Ishikawa (cell line): Measurements from ENCODE around the gene TICAM2.

Experiments used
- CEBPB ChIP-seq: IDR thresholded peaks from 2 replicates; pipeline ENCODE4 v1.6.1; 2012
- CREB1 ChIP-seq: IDR thresholded peaks from 2 replicates; pipeline ENCODE4 v1.6.1; 2012; ENCODE audit warnings: low read depth
- EGR1 ChIP-seq: IDR thresholded peaks from 2 replicates; pipeline ENCODE4 v1.6.1; 2012
- EP300 ChIP-seq: IDR thresholded peaks from 2 replicates; pipeline ENCODE4 v1.6.1; 2012; ENCODE audit warnings: borderline replicate concordance
- FOXM1 ChIP-seq: IDR thresholded peaks from 2 replicates; pipeline ENCODE4 v1.6.1; 2012; ENCODE audit warnings: low read depth, borderline replicate concordance
- NFIC ChIP-seq: IDR thresholded peaks from 2 replicates; pipeline ENCODE4 v1.6.1; 2012
- RAD21 ChIP-seq: IDR thresholded peaks from 2 replicates; pipeline ENCODE4 v1.6.1; 2012; ENCODE audit warnings: low read depth
- TAF1 ChIP-seq: IDR thresholded peaks from 2 replicates; pipeline ENCODE4 v1.6.1; 2012; ENCODE audit warnings: low read depth, mild to moderate bottlenecking
- TCF12 ChIP-seq: IDR thresholded peaks from 2 replicates; pipeline ENCODE4 v1.6.1; 2012; ENCODE audit warnings: low read depth
- TEAD4 ChIP-seq: IDR thresholded peaks from 2 replicates; pipeline ENCODE4 v1.6.1; 2012
- YY1 ChIP-seq: IDR thresholded peaks from 2 replicates; pipeline ENCODE4 v1.6.1; 2012; ENCODE audit warnings: low read depth
- ZBTB7A ChIP-seq: IDR thresholded peaks from 2 replicates; pipeline ENCODE4 v1.6.1; 2012; ENCODE audit warnings: low read depth
- TF ChIP-seq, protein P1 (sequence below): IDR thresholded peaks from 2 replicates; pipeline ENCODE4 v1.6.1; 2012; ENCODE audit warnings: low read depth, mild to moderate bottlenecking
- TF ChIP-seq, protein P2 (sequence below): IDR thresholded peaks from 2 replicates; pipeline ENCODE4 v1.6.1; 2012
- TF ChIP-seq, protein P3 (sequence below): IDR thresholded peaks from 2 replicates; pipeline ENCODE4 v1.6.1; 2012

TICAM2 gene

DNA sequence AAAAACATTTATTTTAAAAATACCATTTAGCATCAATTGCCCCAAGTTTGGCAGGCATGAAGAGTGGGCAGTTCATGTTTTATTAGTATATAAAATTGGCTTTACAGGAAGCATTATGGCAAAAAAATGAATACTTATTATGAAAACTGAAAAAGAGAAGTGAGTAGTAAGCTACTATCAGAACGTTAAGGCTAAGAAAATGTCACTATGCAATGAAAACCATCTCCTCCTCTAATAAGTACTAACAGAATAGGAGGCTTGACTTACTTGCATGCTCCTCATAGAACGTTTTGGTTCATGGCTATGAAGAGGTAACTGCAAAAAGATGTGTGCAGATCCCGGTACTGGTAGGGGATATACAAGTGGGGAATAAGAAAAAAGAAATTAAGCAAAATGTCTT lies 23.6 kb downstream of the TICAM2 start:
- TF ChIP-seq EGR1 (no peak), FOXM1 (no peak), TCF12 (no peak), ZBTB7A (no peak), TEAD4 (no peak), TAF1 (no peak), RAD21 (no peak), YY1 (no peak), CREB1 (no peak), NFIC (no peak), CEBPB (no peak), EP300 (no peak)
- TF ChIP-seq, protein P1, sequence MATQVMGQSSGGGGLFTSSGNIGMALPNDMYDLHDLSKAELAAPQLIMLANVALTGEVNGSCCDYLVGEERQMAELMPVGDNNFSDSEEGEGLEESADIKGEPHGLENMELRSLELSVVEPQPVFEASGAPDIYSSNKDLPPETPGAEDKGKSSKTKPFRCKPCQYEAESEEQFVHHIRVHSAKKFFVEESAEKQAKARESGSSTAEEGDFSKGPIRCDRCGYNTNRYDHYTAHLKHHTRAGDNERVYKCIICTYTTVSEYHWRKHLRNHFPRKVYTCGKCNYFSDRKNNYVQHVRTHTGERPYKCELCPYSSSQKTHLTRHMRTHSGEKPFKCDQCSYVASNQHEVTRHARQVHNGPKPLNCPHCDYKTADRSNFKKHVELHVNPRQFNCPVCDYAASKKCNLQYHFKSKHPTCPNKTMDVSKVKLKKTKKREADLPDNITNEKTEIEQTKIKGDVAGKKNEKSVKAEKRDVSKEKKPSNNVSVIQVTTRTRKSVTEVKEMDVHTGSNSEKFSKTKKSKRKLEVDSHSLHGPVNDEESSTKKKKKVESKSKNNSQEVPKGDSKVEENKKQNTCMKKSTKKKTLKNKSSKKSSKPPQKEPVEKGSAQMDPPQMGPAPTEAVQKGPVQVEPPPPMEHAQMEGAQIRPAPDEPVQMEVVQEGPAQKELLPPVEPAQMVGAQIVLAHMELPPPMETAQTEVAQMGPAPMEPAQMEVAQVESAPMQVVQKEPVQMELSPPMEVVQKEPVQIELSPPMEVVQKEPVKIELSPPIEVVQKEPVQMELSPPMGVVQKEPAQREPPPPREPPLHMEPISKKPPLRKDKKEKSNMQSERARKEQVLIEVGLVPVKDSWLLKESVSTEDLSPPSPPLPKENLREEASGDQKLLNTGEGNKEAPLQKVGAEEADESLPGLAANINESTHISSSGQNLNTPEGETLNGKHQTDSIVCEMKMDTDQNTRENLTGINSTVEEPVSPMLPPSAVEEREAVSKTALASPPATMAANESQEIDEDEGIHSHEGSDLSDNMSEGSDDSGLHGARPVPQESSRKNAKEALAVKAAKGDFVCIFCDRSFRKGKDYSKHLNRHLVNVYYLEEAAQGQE, result no peak
- TF ChIP-seq, protein P2, sequence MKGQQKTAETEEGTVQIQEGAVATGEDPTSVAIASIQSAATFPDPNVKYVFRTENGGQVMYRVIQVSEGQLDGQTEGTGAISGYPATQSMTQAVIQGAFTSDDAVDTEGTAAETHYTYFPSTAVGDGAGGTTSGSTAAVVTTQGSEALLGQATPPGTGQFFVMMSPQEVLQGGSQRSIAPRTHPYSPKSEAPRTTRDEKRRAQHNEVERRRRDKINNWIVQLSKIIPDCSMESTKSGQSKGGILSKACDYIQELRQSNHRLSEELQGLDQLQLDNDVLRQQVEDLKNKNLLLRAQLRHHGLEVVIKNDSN, result no peak
- TF ChIP-seq, protein P3, sequence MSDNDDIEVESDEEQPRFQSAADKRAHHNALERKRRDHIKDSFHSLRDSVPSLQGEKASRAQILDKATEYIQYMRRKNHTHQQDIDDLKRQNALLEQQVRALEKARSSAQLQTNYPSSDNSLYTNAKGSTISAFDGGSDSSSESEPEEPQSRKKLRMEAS, result no peak

DNA sequence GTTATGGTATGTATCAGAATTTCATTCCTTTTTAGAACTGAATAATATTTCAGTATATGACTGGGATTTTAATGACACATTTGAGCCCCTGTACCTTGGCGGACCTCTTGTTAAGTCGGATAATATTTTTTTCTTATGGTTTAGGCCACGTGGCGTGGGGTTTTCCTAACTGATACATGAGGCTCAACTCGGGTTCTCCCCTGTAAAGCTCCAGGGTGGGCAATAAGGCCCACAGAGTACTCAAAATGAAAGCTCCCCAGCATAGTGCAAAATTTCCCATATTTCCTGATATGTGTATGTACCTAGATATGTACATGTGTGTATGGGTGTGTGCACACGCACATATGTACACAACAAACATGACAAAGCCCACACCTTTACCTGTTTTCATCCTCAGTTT lies 24.5 kb downstream of the TICAM2 start:
- TF ChIP-seq EP300, result no peak
- no peak for TF ChIP-seq EGR1
- no peak for TF ChIP-seq TEAD4
- TF ChIP-seq CREB1, result no peak
- TF ChIP-seq, protein P2, result no peak
- TF ChIP-seq ZBTB7A, result no peak
- TF ChIP-seq CEBPB, result no peak
- TF ChIP-seq NFIC, result no peak
- TF ChIP-seq TCF12, result no peak
- TF ChIP-seq, protein P1, result no peak
- TF ChIP-seq, protein P3, result no peak
- no peak for TF ChIP-seq RAD21
- TF ChIP-seq YY1, result no peak
- no peak for TF ChIP-seq FOXM1
- TF ChIP-seq TAF1, result no peak

DNA sequence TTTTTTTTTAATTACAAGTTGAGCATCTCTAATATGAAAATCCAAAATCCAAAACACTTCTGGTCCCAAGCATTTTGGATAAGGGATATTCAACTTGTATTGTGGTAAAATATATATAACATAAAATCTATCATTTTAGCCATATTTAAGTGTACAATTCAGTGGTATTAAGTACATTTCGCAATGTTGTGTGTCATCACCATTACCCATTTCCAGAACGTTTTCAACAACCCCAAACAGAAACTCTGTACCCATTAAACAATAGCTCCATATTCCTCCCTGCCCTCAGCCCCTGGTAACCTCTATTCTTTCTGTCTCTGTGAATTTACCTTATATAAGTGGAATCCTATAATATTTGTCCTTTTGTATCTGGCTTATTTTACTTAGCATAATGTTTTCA lies 24.9 kb downstream of the TICAM2 start:
- TF ChIP-seq EP300 (no peak), ZBTB7A (no peak), NFIC (no peak), CREB1 (no peak), FOXM1 (no peak), EGR1 (no peak), RAD21 (no peak), TAF1 (no peak), TCF12 (no peak), CEBPB (no peak), TEAD4 (no peak), YY1 (no peak)
- TF ChIP-seq, protein P1, result no peak
- TF ChIP-seq, protein P2, result no peak
- TF ChIP-seq, protein P3, result no peak
